ENCODE measurements around the gene FRAS1. TPM values are rescaled to one million over a fixed set of nuclear protein-coding genes. Genes with fewer than 3 reads are reported as not detected.

Gene FRAS1
- total and polyA plus RNA-seq, 9 of the 15 experiments (the other 6 are each of a cell fraction or from before 2014, with no cell fraction given) = under 0.01 to 0.11 (median 0.04) TPM; not detected in 2

DNA sequence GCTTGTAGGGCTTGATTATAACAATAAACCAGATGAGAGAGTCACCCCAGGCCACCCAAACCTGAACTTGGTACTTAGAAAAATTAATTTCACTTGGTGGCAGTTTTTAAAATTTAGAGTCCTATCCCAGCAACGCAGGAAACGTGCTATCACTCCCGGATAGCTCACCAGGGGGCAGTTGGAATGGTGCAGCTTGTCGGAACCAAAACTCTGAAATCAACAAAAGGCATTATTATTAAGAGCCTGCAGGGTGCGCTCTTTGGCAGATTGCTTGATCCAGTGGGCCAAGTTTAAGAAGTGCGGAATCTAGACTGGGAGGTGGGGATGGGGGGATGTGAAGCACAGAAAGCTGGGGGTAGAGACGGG is 2.4 kb downstream of the FRAS1 start:
- H3K4me3 ChIP-seq = 0 out of 2 replicates have a peak overlapping the region, but pooled peaks have one; percentile 10
- in situ Hi-C loops (cut with MboI) (no loop called here), intact Hi-C loops (cut with micrococcal nuclease) (loop anchor here (1.0 to 5.0 kb wide), 2 partner anchors 113 to 458 kb away; no protein-coding TSS in a partner anchor)
- ChIA-PET CTCF (ENCODE audit: low intra/inter-chr PET ratio) (no interaction called here), POLR2A (interaction anchor here (0.6 to 1.4 kb wide), 4 partner anchors 11 to 113 kb away, joined by 3 to 6 read pairs (median 3); no protein-coding TSS in a partner anchor)
- no peaks in the 10 kb centered on the region for H4K20me1 ChIP-seq (replicated peaks; ENCODE audit: control insufficient read depth, insufficient read depth, low read length)
- H3K9ac ChIP-seq (ENCODE audit: insufficient read depth in 1 of 2, low read depth in 2 of 2, low read length in 2 of 2) = no peak overlapping the region
- H3K4me1 ChIP-seq (replicated peaks in 1 of 2; ENCODE audit: control insufficient read depth in 2 of 2, insufficient read depth in 2 of 2, low read length in 2 of 2) = peaks cover 0 to 18% of the 10 kb centered on the region in 2 experiments; a peak in 4 of 5 replicates
- FAIRE-seq = peak; percentile 88
- peak; percentile 41 to 72 (median 51) for DNase-seq (ENCODE audit: extremely low read depth in 1 of 4, low spot score in 3 of 4)
- WGBS (ENCODE audit: insufficient coverage, low coverage, missing lambda C conversion rate) = 4% methylated on average over 7 of the region's 7 CpGs
- H3K27me3 ChIP-seq (ENCODE audit: control insufficient read depth in 2 of 2, insufficient read depth in 2 of 2, low read length in 2 of 2) = peaks cover 35 to 41% of the 10 kb centered on the region in 2 experiments
- ATAC-seq = peak; percentile 90
- H3K4me2 ChIP-seq (ENCODE audit: insufficient read depth, low read length) = no peak overlapping the region
- no peak overlapping the region for H3K27ac ChIP-seq (ENCODE audit: extremely low read depth, low read depth, low read length)
- H2AFZ ChIP-seq (ENCODE audit: low read depth, low read length) = peak overlapping the region; percentile 25; the same call in 1 of the 2 replicates
- no peaks in the 10 kb centered on the region for H3K79me2 ChIP-seq (ENCODE audit: control insufficient read depth, insufficient read depth, low read length)
- H3K9me3 ChIP-seq (replicated peaks; ENCODE audit: control insufficient read depth, insufficient read depth, low read depth, low read length) = no peaks in the 10 kb centered on the region
- H3K9me1 ChIP-seq (ENCODE audit: control insufficient read depth, insufficient read depth, low read length) = no peaks in the 10 kb centered on the region
- H3K36me3 ChIP-seq (ENCODE audit: control insufficient read depth, insufficient read depth, low read length) = no peaks in the 10 kb centered on the region
- BruUV-seq (replicated peaks) = no TSS peak
- TF ChIP-seq ZNF23 (CRISPR knock-in tag; IDR thresholded peaks at IDR 0.05) (no peak), SMC3 (conservative IDR thresholded peaks at IDR 0.05; ENCODE audit: insufficient read depth, low read depth, low read length) (peak; percentile 38; the same call in 1 of the 2 replicates), ATF7 (IDR thresholded peaks at IDR 0.05) (no peak), RAD21 (CRISPR knock-in tag; conservative IDR thresholded peaks at IDR 0.05 in 1 of 2, IDR thresholded peaks at IDR 0.05 in 1 of 2) (peak; percentile 49 to 59), SMAD4 (CRISPR knock-in tag; conservative IDR thresholded peaks at IDR 0.05) (no peak), TEAD2 (tag; IDR thresholded peaks at IDR 0.05) (no peak)
- TF ChIP-seq, protein P1, sequence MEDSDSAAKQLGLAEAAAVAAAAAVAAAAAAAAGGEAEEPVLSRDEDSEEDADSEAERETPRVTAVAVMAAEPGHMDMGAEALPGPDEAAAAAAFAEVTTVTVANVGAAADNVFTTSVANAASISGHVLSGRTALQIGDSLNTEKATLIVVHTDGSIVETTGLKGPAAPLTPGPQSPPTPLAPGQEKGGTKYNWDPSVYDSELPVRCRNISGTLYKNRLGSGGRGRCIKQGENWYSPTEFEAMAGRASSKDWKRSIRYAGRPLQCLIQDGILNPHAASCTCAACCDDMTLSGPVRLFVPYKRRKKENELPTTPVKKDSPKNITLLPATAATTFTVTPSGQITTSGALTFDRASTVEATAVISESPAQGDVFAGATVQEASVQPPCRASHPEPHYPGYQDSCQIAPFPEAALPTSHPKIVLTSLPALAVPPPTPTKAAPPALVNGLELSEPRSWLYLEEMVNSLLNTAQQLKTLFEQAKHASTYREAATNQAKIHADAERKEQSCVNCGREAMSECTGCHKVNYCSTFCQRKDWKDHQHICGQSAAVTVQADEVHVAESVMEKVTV (CRISPR knock-in tag; IDR thresholded peaks at IDR 0.05) = 0 out of 2 replicates have a peak, but pooled peaks have one; percentile 46
- TF ChIP-seq, protein P2, sequence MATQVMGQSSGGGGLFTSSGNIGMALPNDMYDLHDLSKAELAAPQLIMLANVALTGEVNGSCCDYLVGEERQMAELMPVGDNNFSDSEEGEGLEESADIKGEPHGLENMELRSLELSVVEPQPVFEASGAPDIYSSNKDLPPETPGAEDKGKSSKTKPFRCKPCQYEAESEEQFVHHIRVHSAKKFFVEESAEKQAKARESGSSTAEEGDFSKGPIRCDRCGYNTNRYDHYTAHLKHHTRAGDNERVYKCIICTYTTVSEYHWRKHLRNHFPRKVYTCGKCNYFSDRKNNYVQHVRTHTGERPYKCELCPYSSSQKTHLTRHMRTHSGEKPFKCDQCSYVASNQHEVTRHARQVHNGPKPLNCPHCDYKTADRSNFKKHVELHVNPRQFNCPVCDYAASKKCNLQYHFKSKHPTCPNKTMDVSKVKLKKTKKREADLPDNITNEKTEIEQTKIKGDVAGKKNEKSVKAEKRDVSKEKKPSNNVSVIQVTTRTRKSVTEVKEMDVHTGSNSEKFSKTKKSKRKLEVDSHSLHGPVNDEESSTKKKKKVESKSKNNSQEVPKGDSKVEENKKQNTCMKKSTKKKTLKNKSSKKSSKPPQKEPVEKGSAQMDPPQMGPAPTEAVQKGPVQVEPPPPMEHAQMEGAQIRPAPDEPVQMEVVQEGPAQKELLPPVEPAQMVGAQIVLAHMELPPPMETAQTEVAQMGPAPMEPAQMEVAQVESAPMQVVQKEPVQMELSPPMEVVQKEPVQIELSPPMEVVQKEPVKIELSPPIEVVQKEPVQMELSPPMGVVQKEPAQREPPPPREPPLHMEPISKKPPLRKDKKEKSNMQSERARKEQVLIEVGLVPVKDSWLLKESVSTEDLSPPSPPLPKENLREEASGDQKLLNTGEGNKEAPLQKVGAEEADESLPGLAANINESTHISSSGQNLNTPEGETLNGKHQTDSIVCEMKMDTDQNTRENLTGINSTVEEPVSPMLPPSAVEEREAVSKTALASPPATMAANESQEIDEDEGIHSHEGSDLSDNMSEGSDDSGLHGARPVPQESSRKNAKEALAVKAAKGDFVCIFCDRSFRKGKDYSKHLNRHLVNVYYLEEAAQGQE (IDR thresholded peaks at IDR 0.05; ENCODE audit: borderline replicate concordance) = peak; percentile 48; the same call in 1 of the 2 replicates
- TF ChIP-seq, protein P2 (CRISPR knock-in tag; IDR thresholded peaks at IDR 0.05; ENCODE audit: low read depth) = no peak
- TF ChIP-seq, protein P3, sequence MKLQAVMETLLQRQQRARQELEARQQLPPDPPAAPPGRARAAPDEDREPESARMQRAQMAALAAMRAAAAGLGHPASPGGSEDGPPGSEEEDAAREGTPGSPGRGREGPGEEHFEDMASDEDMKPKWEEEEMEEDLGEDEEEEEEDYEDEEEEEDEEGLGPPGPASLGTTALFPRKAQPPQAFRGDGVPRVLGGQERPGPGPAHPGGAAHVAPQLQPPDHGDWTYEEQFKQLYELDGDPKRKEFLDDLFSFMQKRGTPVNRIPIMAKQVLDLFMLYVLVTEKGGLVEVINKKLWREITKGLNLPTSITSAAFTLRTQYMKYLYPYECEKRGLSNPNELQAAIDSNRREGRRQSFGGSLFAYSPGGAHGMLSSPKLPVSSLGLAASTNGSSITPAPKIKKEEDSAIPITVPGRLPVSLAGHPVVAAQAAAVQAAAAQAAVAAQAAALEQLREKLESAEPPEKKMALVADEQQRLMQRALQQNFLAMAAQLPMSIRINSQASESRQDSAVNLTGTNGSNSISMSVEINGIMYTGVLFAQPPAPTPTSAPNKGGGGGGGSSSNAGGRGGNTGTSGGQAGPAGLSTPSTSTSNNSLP (IDR thresholded peaks at IDR 0.05; ENCODE audit: borderline replicate concordance, low read depth, low read length) = peak; percentile 65; the same call in 1 of the 2 replicates
